ENCODE results near the gene TMEM223.
"Not testable (repeated sequence)": the region's sequence is repeated elsewhere in the genome, so short reads cannot be mapped to it uniquely, and the experiment has no call there.

TMEM223 gene

DNA sequence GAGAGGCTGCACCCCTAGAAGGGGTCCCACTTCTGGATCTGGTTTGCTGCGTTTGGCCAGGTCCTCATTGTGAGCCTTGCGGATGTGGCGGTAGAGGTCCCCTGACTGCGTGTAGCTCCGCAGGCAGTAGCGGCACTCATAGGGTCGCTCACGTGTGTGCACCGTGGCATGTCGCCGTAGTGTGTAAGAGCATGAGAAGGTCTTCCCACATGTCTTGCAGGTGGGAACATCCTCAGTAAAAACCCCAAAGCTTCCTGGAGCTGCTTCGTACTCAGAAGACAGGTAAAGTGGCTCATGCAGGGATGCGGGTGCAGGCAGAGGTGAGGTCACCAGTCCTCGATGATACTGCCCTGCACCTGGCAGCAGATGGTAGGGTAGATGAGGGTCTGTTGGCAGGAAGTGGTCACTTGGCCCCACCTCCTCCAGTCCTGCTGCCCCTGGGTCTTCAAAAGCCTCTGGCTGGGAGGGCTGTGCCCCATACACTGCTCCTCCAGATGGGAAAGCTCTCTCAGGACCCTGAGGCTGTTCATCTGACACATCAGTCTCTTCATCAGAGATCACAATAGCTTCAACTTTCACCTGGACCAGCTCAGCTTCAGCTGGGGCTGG lies 39.5 kb downstream of the TMEM223 start:
- no peak for DNase-seq

DNA sequence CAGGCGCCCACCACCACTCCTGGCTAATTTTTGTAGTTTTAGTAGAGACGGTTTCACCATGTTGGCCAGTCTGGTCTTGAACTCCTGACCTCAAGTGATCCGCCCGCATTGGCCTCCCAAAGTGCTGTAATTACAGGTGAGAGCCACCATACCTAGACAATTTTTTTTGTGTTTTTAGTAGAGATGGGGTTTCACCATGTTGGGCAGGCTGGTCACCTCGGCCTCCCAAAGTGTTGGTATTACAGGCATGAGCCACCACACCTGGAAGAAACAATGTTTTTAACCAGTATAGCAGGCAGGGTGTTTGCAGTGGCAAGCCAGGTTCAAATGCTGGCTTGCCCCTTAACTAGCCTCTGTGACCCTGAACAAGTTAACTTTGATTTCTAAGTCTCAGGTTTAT lies 41.9 kb downstream of the TMEM223 start:
- DNase-seq, result not testable (repeated sequence)

DNA sequence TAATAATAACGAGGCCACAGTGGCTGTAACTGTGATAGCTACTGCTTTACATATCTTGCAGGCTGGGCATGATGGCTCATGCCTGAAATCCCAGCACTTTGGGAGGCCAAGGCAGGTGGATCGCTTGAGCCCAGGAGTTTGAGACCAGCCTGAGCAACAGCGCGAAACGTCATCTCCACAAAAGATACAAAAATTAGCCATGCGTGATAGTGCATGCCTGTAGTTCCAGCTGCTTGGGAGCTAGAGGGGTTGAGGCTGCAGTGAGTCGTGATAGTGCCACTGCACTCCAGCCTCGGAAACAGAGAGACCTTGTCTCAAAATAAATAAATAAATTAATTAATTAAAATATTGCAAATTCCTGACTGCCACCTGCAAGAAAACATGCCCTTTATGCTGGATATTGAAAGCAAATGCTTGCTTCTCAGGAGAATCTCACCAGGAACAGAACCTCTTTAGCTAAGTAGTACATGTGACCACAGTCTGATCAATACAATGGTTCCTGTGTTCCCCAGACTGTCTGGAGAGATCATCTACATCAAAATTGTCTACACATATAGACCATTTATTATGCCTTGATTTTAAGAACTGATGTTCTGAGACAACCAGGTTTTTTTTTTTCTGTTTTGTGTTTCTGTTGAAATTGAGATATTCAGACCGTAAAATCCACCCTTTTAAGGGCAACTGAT lies 44.2 kb downstream of the TMEM223 start:
- DNase-seq, result no peak

Data from stimulated activated CD4-positive, alpha-beta T cell treated with anti-CD3 and anti-CD28 coated beads, Interleukin-15, amount 100 ng/mL, for 24 hours (primary cell).